Parathyroid adenoma (tissue), 2 donors: ENCODE measurements around the gene RNF40.

Experiments
- H2AFZ ChIP-seq: fragments of 300-600 bp; sonication (generic); one replicate; pipeline ENCODE4 v1.7.0; 2017; ENCODE audit warnings: antibody characterized with exemption, mild to moderate bottlenecking
- H3K27ac ChIP-seq: fragments of 300-600 bp; sonication (generic); one replicate; pipeline ENCODE4 v1.7.0; 2017
- H3K27me3 ChIP-seq: fragments of 300-600 bp; sonication (generic); one replicate; pipeline ENCODE4 v1.7.0; 2017; ENCODE audit warnings: low read length; ENCODE audit not compliant: control insufficient read depth, insufficient read depth
- H3K36me3 ChIP-seq: fragments of 300-600 bp; sonication (generic); one replicate; pipeline ENCODE4 v1.7.0; 2017; ENCODE audit warnings: low read length; ENCODE audit not compliant: control insufficient read depth, insufficient read depth
- H3K4me1 ChIP-seq: fragments of 300-600 bp; sonication (generic); one replicate; pipeline ENCODE4 v1.7.0; 2017; ENCODE audit warnings: control low read depth
- H3K4me2 ChIP-seq: fragments of 300-600 bp; sonication (generic); one replicate; pipeline ENCODE4 v1.7.0; 2017; ENCODE audit warnings: low read length
- H3K4me3 ChIP-seq: fragments of 300-600 bp; sonication (generic); one replicate; pipeline ENCODE4 v1.7.0; 2017; ENCODE audit warnings: low read depth, low read length
- H3K79me2 ChIP-seq: fragments of 300-600 bp; sonication (generic); one replicate; pipeline ENCODE4 v1.7.0; 2017; ENCODE audit warnings: control low read depth
- H3K9ac ChIP-seq: fragments of 300-600 bp; sonication (generic); one replicate; pipeline ENCODE4 v1.7.0; 2017; ENCODE audit warnings: mild to moderate bottlenecking
- H3K9me3 ChIP-seq: fragments of 300-600 bp; sonication (generic); one replicate; pipeline ENCODE4 v1.7.0; 2017; ENCODE audit warnings: low read length; ENCODE audit not compliant: control insufficient read depth
- CTCF ChIP-seq: fragments of 300-600 bp; sonication (generic); IDR thresholded peaks from one replicate; pipeline ENCODE4 v1.7.0; 2017; ENCODE audit warnings: antibody characterized with exemption, mild to moderate bottlenecking
- donor health status: primary hyperparathyroidism.

The RNF40 gene

GRCh38 chr16:30783280-30784109, 21.4 kb downstream of the RNF40 start:
- H3K79me2 ChIP-seq = peaks cover 2% of the 10 kb centered on the region
- no peak overlapping the region for H3K9ac ChIP-seq
- H3K36me3 ChIP-seq = no peaks in the 10 kb centered on the region
- no peak overlapping the region for H3K27ac ChIP-seq
- H3K4me3 ChIP-seq = no peak overlapping the region
- no peak for TF ChIP-seq CTCF
- H2AFZ ChIP-seq = no peak overlapping the region
- H3K4me1 ChIP-seq = peaks cover 15% of the 10 kb centered on the region
- H3K27me3 ChIP-seq = no peaks in the 10 kb centered on the region
- H3K4me2 ChIP-seq = no peak overlapping the region
- no peaks in the 10 kb centered on the region for H3K9me3 ChIP-seq

GRCh38 chr16:30784215-30784614, 22.1 kb downstream of the RNF40 start:
- Histone ChIP-seq H3K9me3 (no peaks in the 10 kb centered on the region), H3K4me1 (peaks cover 12% of the 10 kb centered on the region), H3K79me2 (peaks cover 2% of the 10 kb centered on the region), H3K27ac (no peak overlapping the region), H3K27me3 (no peaks in the 10 kb centered on the region), H3K4me3 (no peak overlapping the region), H3K36me3 (no peaks in the 10 kb centered on the region), H3K9ac (no peak overlapping the region), H2AFZ (no peak overlapping the region), H3K4me2 (no peak overlapping the region)
- TF ChIP-seq CTCF = no peak

- TF ChIP-seq CTCF = no peak
- Histone ChIP-seq H3K9ac (no peak overlapping the region), H2AFZ (no peak overlapping the region), H3K27me3 (no peaks in the 10 kb centered on the region), H3K36me3 (no peaks in the 10 kb centered on the region), H3K4me1 (peaks cover 10% of the 10 kb centered on the region), H3K4me3 (peak overlapping the region; percentile 62), H3K9me3 (no peaks in the 10 kb centered on the region), H3K27ac (peak overlapping the region; percentile 78), H3K79me2 (peaks cover 2% of the 10 kb centered on the region), H3K4me2 (peak overlapping the region; percentile 83)
These were observed 23.3 kb downstream of the RNF40 start for GRCh38 chr16:30785126-30786106.

- Histone ChIP-seq H3K36me3 (no peaks in the 10 kb centered on the region), H3K9ac (no peak overlapping the region), H3K79me2 (peaks cover 2% of the 10 kb centered on the region), H3K4me2 (peak overlapping the region; percentile 83), H3K4me1 (peaks cover 10% of the 10 kb centered on the region), H3K4me3 (peak overlapping the region; percentile 91), H3K27me3 (no peaks in the 10 kb centered on the region), H3K27ac (peak overlapping the region; percentile 78), H3K9me3 (no peaks in the 10 kb centered on the region), H2AFZ (peak overlapping the region; percentile 63)
- no peak for TF ChIP-seq CTCF
These were observed 24.2 kb downstream of the RNF40 start for GRCh38 chr16:30786115-30786935.
